ENCODE results near the gene DNAH12. TPM values are rescaled to one million over a fixed set of nuclear protein-coding genes. Genes with fewer than 3 reads are reported as not detected.

Gene DNAH12
- total and polyA plus RNA-seq, 4 donors: 0.05 to 0.08 (median 0.08) TPM; not detected in 1

- no peak for DNase-seq (ENCODE audit: low spot score)
- H3K36me3 ChIP-seq (ENCODE audit: control insufficient read depth in 4 of 4, insufficient read depth in 3 of 4, low read depth in 1 of 4, low read length in 3 of 4): no peaks in the 10 kb centered on the region
- TF ChIP-seq, protein P1, sequence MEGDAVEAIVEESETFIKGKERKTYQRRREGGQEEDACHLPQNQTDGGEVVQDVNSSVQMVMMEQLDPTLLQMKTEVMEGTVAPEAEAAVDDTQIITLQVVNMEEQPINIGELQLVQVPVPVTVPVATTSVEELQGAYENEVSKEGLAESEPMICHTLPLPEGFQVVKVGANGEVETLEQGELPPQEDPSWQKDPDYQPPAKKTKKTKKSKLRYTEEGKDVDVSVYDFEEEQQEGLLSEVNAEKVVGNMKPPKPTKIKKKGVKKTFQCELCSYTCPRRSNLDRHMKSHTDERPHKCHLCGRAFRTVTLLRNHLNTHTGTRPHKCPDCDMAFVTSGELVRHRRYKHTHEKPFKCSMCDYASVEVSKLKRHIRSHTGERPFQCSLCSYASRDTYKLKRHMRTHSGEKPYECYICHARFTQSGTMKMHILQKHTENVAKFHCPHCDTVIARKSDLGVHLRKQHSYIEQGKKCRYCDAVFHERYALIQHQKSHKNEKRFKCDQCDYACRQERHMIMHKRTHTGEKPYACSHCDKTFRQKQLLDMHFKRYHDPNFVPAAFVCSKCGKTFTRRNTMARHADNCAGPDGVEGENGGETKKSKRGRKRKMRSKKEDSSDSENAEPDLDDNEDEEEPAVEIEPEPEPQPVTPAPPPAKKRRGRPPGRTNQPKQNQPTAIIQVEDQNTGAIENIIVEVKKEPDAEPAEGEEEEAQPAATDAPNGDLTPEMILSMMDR (IDR thresholded peaks at IDR 0.05; ENCODE audit: low read depth, low read length, missing input control): no peak
- TF ChIP-seq FOXA2 (IDR thresholded peaks at IDR 0.05): no peak
- no peak for TF ChIP-seq RAD21 (IDR thresholded peaks at IDR 0.05)
- no peak for TF ChIP-seq HNF4G (IDR thresholded peaks at IDR 0.05)
- no peak for TF ChIP-seq EGR1 (IDR thresholded peaks at IDR 0.05; ENCODE audit: low read depth in 2 of 2)
- no peak overlapping the region for H3K4me3 ChIP-seq (ENCODE audit: low read depth in 1 of 3, low read length in 3 of 3)
- H3K9ac ChIP-seq (ENCODE audit: low read depth in 1 of 2, low read length in 2 of 2): no peak overlapping the region
- H3K27me3 ChIP-seq (ENCODE audit: control insufficient read depth in 4 of 4, insufficient read depth in 4 of 4, low read length in 3 of 4): no peaks in the 10 kb centered on the region
- no peaks in the 10 kb centered on the region for H3K9me3 ChIP-seq (ENCODE audit: control insufficient read depth in 4 of 4, low read length in 3 of 4)
- no peak overlapping the region for H3K27ac ChIP-seq (ENCODE audit: low read depth in 1 of 2, low read length in 2 of 2)
- WGBS: 95% methylated on average over 4 of the region's 4 CpGs
- H3K4me1 ChIP-seq (ENCODE audit: control insufficient read depth in 4 of 4, insufficient read depth in 4 of 4, low read length in 3 of 4): no peaks in the 10 kb centered on the region
These were observed 251.1 kb downstream of the DNAH12 start for GRCh38 chr3:57292897-57293526.

GRCh38 chr3:57292159-57292896 lies 251.8 kb downstream of the DNAH12 start, which contains the start of gene ASB14:
ASB14 (minus strand) TSS chr3:57292685; CDS start chr3:57292033, 652 bp downstream.
- no peaks in the 10 kb centered on the region for H3K4me1 ChIP-seq (ENCODE audit: control insufficient read depth in 4 of 4, insufficient read depth in 4 of 4, low read length in 3 of 4)
- H3K27ac ChIP-seq (ENCODE audit: low read depth in 1 of 2, low read length in 2 of 2): no peak within 1 kb of the TSS
- no peaks in the 10 kb centered on the region for H3K27me3 ChIP-seq (ENCODE audit: control insufficient read depth in 4 of 4, insufficient read depth in 4 of 4, low read length in 3 of 4)
- no peak within 1 kb of the TSS for H3K9ac ChIP-seq (ENCODE audit: low read depth in 1 of 2, low read length in 2 of 2)
- TF ChIP-seq RXRA (IDR thresholded peaks at IDR 0.05): no peak
- TF ChIP-seq JUND (IDR thresholded peaks at IDR 0.05): no peak
- TF ChIP-seq, protein P2, sequence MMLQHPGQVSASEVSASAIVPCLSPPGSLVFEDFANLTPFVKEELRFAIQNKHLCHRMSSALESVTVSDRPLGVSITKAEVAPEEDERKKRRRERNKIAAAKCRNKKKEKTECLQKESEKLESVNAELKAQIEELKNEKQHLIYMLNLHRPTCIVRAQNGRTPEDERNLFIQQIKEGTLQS (IDR thresholded peaks at IDR 0.05): no peak
- TF ChIP-seq MAX (IDR thresholded peaks at IDR 0.05): no peak
- TF ChIP-seq FOXA1 (IDR thresholded peaks at IDR 0.05): no peak
- TF ChIP-seq YY1 (IDR thresholded peaks at IDR 0.05): no peak
- TF ChIP-seq TAF1 (conservative IDR thresholded peaks at IDR 0.05): no peak
- DNase-seq (ENCODE audit: low spot score): no peak
- H3K36me3 ChIP-seq (ENCODE audit: control insufficient read depth in 4 of 4, insufficient read depth in 3 of 4, low read depth in 1 of 4, low read length in 3 of 4): no peaks in the 10 kb centered on the region
- no peaks in the 10 kb centered on the region for H3K9me3 ChIP-seq (ENCODE audit: control insufficient read depth in 4 of 4, low read length in 3 of 4)
- no peak within 1 kb of the TSS for H3K4me3 ChIP-seq (ENCODE audit: low read depth in 1 of 3, low read length in 3 of 3)
- 93% methylated on average over 1 of the region's 1 CpG for WGBS

GRCh38 chr3:57288403-57288802 lies 255.7 kb downstream of the DNAH12 start:
- Histone ChIP-seq H3K36me3 (ENCODE audit: control insufficient read depth in 4 of 4, insufficient read depth in 3 of 4, low read depth in 1 of 4, low read length in 3 of 4) (no peaks in the 10 kb centered on the region), H3K27me3 (ENCODE audit: control insufficient read depth in 4 of 4, insufficient read depth in 4 of 4, low read length in 3 of 4) (peaks cover 0 to 3% (median 0%) of the 10 kb centered on the region in 4 donors), H3K4me3 (ENCODE audit: low read depth in 1 of 3, low read length in 3 of 3) (no peak overlapping the region), H3K27ac (ENCODE audit: low read depth in 1 of 2, low read length in 2 of 2) (no peak overlapping the region), H3K9me3 (ENCODE audit: control insufficient read depth in 4 of 4, low read length in 3 of 4) (peaks cover 0 to 3% (median under 1%) of the 10 kb centered on the region in 4 donors), H3K4me1 (ENCODE audit: control insufficient read depth in 4 of 4, insufficient read depth in 4 of 4, low read length in 3 of 4) (no peaks in the 10 kb centered on the region), H3K9ac (ENCODE audit: low read depth in 1 of 2, low read length in 2 of 2) (no peak overlapping the region)
- DNase-seq (ENCODE audit: low spot score): no peak
- TF ChIP-seq, protein P1 (IDR thresholded peaks at IDR 0.05; ENCODE audit: low read depth, low read length, missing input control): no peak
- TF ChIP-seq TAF1 (conservative IDR thresholded peaks at IDR 0.05) (no peak), RAD21 (IDR thresholded peaks at IDR 0.05) (no peak)
- TF ChIP-seq, protein P3, sequence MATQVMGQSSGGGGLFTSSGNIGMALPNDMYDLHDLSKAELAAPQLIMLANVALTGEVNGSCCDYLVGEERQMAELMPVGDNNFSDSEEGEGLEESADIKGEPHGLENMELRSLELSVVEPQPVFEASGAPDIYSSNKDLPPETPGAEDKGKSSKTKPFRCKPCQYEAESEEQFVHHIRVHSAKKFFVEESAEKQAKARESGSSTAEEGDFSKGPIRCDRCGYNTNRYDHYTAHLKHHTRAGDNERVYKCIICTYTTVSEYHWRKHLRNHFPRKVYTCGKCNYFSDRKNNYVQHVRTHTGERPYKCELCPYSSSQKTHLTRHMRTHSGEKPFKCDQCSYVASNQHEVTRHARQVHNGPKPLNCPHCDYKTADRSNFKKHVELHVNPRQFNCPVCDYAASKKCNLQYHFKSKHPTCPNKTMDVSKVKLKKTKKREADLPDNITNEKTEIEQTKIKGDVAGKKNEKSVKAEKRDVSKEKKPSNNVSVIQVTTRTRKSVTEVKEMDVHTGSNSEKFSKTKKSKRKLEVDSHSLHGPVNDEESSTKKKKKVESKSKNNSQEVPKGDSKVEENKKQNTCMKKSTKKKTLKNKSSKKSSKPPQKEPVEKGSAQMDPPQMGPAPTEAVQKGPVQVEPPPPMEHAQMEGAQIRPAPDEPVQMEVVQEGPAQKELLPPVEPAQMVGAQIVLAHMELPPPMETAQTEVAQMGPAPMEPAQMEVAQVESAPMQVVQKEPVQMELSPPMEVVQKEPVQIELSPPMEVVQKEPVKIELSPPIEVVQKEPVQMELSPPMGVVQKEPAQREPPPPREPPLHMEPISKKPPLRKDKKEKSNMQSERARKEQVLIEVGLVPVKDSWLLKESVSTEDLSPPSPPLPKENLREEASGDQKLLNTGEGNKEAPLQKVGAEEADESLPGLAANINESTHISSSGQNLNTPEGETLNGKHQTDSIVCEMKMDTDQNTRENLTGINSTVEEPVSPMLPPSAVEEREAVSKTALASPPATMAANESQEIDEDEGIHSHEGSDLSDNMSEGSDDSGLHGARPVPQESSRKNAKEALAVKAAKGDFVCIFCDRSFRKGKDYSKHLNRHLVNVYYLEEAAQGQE (IDR thresholded peaks at IDR 0.05): no peak
- WGBS: 94% methylated on average over 9 of the region's 9 CpGs
